NCI-H2081 (cell line): Measurements from ENCODE around the gene MYL1.
A peak's percentile ranks its signal among the peaks of the same experiment; 100 is the strongest.

Source experiments
- DNase-seq, 2 experiments: peaks; one replicate each; lab custom pipeline; 2025; lab: John Stamatoyannopoulos, UW

Gene MYL1

GRCh38 chr2:210315015-210315788, at the start of gene MYL1:
Gene MYL1, minus strand, starts transcription at chr2:210315174. Its CDS starts 132 bp downstream, at chr2:210315042.
- no peak for DNase-seq

GRCh38 chr2:210363876-210364275, 48.9 kb upstream of the MYL1 start:
- no peak for DNase-seq

GRCh38 chr2:210363261-210363660, 48.3 kb upstream of the MYL1 start:
- peak in 1 of 2 experiments; percentile 18 for DNase-seq

- no peak for DNase-seq
Measured at GRCh38 chr2:210360412-210360811, 45.4 kb upstream of the MYL1 start.

- no peak for DNase-seq
Measured at GRCh38 chr2:210356944-210357343, 42.0 kb upstream of the MYL1 start.

DNA sequence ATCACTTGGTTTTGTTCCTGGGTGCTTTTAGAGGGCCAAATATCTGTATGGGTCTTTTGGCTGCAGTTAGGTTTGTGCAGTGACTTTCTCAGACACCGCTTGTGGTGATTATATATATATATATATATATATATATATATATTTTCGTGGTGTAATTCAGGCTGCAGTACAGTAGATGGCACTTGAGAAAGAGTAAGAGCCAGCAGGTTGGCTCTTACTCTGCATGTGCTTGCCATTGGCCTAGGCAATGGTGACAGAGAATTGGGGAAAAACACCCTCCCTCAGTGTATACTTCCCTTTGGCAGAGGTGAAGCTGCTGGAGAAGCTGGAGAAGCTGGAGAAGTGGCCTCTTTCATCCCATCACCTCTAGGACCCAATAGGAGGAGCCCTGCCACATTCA, 22.2 kb upstream of the MYL1 start:
- DNase-seq = no peak

- DNase-seq = no peak
Measured at GRCh38 chr2:210324906-210325305, 9.9 kb upstream of the MYL1 start.

GRCh38 chr2:210324458-210324857, 9.5 kb upstream of the MYL1 start:
- DNase-seq = no peak

- no peak for DNase-seq
Measured at GRCh38 chr2:210323003-210323402, 8.0 kb upstream of the MYL1 start.

DNA sequence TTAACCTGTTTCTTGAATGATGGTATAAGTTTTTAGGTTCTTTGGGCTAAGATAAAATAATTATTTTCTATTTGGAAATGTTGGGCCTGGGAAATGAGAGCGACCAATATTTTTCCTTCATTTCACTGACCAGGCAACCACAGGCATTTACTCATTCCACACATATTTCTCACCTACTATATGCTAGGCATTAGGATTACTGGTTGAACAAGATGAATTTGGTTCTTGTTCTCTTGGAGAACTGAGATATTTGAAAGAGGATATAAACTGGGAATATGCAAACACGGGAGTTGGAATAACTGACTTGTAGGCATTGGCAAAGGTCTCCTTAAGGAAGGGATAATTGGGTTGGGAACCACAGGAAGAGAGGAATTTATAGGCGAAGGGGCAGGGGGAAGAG, 3.9 kb upstream of the MYL1 start:
- no peak for DNase-seq

DNA sequence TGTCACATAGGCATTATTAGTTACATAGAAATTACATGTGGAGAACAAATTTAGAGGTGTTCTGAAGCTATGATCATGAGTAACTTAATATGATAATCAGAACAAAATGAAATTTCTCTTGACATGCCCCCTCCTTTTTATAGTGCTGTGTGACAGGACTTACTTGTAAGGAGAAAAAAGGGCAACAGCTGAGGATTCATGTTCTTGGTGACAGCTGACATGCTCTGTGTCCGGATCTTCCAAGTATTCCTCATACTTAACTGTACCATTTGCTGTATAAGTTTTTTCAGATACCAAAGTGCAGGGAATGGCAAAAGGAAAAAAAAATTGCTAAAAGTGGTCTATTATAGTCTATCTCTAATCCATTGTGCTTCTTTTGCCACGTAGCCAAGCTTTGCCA, 3.5 kb upstream of the MYL1 start:
- no peak for DNase-seq

GRCh38 chr2:210310550-210310949, 4.4 kb downstream of the MYL1 start:
- no peak for DNase-seq

- peak; percentile 0 to 77 for DNase-seq
Measured at GRCh38 chr2:210309548-210310233, 5.3 kb downstream of the MYL1 start.

DNA sequence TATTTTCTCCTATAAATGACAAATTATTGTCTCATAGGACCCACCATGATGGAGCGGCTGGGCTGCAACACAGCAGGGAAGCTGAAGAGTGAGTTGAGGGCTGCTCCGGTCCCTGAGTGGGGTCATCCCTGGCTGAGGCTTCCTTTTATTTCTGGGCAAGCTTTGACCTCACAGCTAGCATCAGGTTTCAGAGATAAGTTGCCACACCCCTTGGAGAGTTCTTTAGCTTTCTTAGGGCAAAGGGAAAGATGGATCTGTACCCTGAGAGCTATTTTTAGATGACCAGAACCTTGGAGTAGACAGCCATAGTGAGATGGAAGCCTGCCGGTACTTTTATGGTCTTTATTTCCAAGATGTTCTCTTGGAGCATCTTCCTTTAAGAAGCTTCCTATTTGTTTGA, 11.5 kb downstream of the MYL1 start:
- no peak for DNase-seq

- DNase-seq = no peak
Measured at GRCh38 chr2:210302326-210302725, 12.6 kb downstream of the MYL1 start.

DNA sequence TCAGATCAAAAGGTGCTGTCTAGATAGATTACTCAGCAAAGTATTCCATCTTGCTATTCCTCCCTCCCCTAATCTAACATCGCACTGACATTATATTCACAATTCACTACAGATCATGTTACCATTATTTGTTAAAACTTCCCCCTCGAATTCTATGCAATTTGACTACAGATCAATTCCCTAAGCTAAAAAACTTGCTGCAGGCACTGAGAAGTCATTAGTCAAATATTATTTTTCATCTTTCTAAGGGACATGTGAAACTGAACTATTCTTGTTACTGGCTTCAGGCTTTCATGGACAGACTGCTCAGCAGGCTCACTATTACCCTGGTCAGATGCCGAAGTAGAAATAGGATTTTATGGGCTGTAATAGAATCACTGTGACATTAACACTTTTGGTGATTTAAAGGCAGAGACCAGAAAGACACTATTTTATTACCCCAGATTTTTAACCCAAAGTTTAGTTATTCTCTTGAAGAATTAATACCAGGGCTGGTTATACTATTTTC, 15.1 kb downstream of the MYL1 start:
- no peak for DNase-seq

DNA sequence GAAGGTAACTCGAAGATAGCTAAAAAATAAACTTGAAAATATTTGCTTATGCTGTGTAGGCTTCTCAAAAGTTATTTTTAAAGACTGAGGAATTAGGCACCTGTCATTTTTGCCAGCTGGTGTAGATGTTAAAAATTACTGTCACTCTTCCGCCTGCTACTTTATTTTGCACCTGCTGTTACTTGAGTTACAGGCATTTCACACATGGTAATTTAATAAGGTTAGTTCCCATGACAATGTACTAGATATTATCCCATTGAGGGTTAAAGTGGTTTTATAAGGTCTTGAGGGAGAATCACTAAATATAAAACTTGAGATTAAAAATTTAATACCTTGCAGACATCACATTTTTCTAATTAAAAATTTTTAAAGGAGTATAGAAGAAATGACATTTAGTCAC, 26.6 kb downstream of the MYL1 start:
- DNase-seq = peak in 1 of 2 experiments; percentile 18

- DNase-seq = no peak
Measured at GRCh38 chr2:210287301-210287700, 27.7 kb downstream of the MYL1 start.

GRCh38 chr2:210286123-210286680, 28.8 kb downstream of the MYL1 start:
- DNase-seq = no peak

DNA sequence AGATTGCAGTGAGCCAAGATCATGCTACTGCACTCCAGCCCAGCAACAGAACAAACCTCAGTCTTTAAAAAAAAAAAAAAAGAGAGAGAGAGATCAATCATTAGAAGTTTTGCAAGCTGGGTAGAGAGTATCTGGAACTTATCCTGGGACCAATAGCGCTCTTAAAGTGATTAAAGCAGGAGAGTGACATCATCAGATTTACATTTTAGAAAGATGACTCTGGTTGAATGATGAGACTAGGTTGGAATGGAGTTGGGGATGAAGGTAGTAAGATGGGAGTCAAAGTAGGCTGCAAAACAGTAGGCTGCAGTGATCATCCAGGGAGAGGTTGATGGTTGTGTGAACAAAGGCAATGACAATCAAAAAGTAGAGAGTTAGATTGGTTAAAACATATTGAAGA, 37.8 kb downstream of the MYL1 start:
- no peak for DNase-seq

- no peak for DNase-seq
Measured at GRCh38 chr2:210271300-210271699, 43.7 kb downstream of the MYL1 start.

DNA sequence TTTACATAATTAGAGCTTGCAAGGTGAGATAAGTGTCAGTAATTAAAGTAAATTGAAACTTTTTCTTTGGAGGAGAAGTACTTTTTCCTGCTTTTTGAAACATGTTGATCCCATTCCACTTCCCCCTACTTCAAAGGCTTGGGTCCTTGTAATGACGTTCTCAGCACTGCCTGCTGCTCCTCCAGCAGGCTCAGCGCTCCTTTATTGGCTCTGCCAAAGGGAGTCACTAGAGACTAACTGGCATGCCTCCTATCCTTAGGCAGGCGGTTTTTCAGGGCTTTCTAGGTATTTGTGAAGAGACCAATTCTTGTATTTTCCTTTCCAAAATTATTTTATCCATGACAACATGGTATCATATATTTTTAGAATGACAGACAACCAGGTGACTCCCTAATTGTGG, 45.8 kb downstream of the MYL1 start:
- DNase-seq = no peak

DNA sequence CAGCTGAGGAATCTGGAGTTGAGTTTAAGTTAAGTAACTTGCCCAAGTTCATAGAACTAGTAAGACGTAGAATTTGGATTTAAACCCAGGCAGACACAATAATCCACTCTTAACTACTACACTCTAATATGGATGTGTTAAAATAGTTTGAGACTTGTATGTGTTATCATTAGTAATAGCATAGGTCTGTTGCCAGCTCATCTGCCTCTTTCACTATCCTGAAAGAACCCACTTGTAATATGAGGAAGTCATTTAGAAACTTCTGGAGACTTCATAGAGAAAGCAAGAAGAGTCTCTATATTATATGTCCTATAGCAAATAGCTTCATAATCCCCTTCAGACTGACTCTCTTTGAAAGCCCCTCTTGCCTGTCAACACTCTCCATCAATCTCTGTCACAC, 46.7 kb downstream of the MYL1 start:
- no peak for DNase-seq
